ENCODE measurements around the gene PROSER3.
"Not testable (repeated sequence)": the region's sequence is repeated elsewhere in the genome, so short reads cannot be mapped to it uniquely, and the experiment has no call there.

Gene PROSER3

GRCh38 chr19:35795564-35795963, 37.6 kb downstream of the PROSER3 start:
- DNase-seq: not testable (repeated sequence)

- DNase-seq: no peak
Measured at GRCh38 chr19:35796645-35797542, 38.9 kb downstream of the PROSER3 start.

- DNase-seq: no peak
Measured at GRCh38 chr19:35797663-35798062, 39.7 kb downstream of the PROSER3 start.

- no peak for DNase-seq
Measured at GRCh38 chr19:35801828-35802227, 43.9 kb downstream of the PROSER3 start.

GRCh38 chr19:35805526-35806102, 47.6 kb downstream of the PROSER3 start:
- no peak for DNase-seq

GRCh38 chr19:35806597-35806996, 48.6 kb downstream of the PROSER3 start:
- no peak for DNase-seq

- DNase-seq: no peak
Measured at GRCh38 chr19:35807633-35808032, 49.7 kb downstream of the PROSER3 start.

- DNase-seq: no peak
Measured at GRCh38 chr19:35811317-35812219, 53.6 kb downstream of the PROSER3 start.

- no peak for DNase-seq
Measured at GRCh38 chr19:35812220-35813042, 54.5 kb downstream of the PROSER3 start, which contains the start of gene PRODH2. Gene PRODH2 (minus strand): TSS chr19:35812845. CDS start chr19:35812805, 40 bp downstream.

GRCh38 chr19:35813043-35813890, 55.3 kb downstream of the PROSER3 start:
- no peak for DNase-seq

- no peak for DNase-seq
Measured at GRCh38 chr19:35816262-35816661, 58.3 kb downstream of the PROSER3 start.

- DNase-seq: no peak
Measured at GRCh38 chr19:35816846-35817245, 58.9 kb downstream of the PROSER3 start.

- no peak for DNase-seq
Measured at GRCh38 chr19:35818445-35818844, 60.5 kb downstream of the PROSER3 start.
